Suprapubic skin (tissue), 4 donors: ENCODE results near the gene MAP2K3. TPM values are rescaled to one million over a fixed set of nuclear protein-coding genes. Genes with fewer than 3 reads are reported as not detected.
A peak's percentile ranks its signal among the peaks of the same experiment; 100 is the strongest.

Experiments used
- DNase-seq, 2 donors: peaks; one replicate each; pipeline ENCODE4 v3.0.0-alpha.2; 2019; ENCODE audit warnings: low spot score in 2 of 2
- H3K27ac ChIP-seq: fragments of 200-600 bp; sonication (generic); one replicate; pipeline ENCODE4 v1.5.1; 2019
- H3K27me3 ChIP-seq: fragments of 200-600 bp; sonication (generic); one replicate; pipeline ENCODE4 v1.5.1; 2019
- H3K36me3 ChIP-seq: fragments of 200-600 bp; sonication (generic); one replicate; pipeline ENCODE4 v1.5.1; 2019
- H3K4me1 ChIP-seq: fragments of 200-600 bp; sonication (generic); one replicate; pipeline ENCODE4 v1.5.1; 2019
- H3K4me3 ChIP-seq: fragments of 200-600 bp; sonication (generic); one replicate; pipeline ENCODE4 v1.5.1; 2019; ENCODE audit warnings: mild to moderate bottlenecking
- H3K9me3 ChIP-seq: fragments of 200-600 bp; sonication (generic); one replicate; pipeline ENCODE4 v1.5.1; 2019
- EP300 ChIP-seq: sonication (generic); formaldehyde crosslinking; IDR thresholded peaks from one replicate; pipeline ENCODE4 v1.6.1; 2017; ENCODE audit warnings: antibody characterized with exemption
- POLR2A ChIP-seq, 2 donors: fragments of 450-650 bp; IDR thresholded peaks; one replicate each; pipeline ENCODE4 v1.6.1; 2017; ENCODE audit warnings: antibody characterized with exemption in 2 of 2, mild to moderate bottlenecking in 2 of 2, moderate library complexity in 2 of 2
- POLR2AphosphoS5 ChIP-seq, 3 donors: sonication (generic); formaldehyde crosslinking; IDR thresholded peaks; one replicate each; pipeline ENCODE4 v1.6.1; 2017; ENCODE audit warnings: antibody characterized with exemption in 3 of 3
- WGBS: methylation state at CpG from one replicate; pipeline ENCODE4 v1.1.5; 2018; 5-methylcytosine and 5-hydroxymethylcytosine counted together
- total RNA-seq, 4 donors: library from RNA; depleted of rRNA; stranded (reverse); fragments of >200 nt; gene quantifications; one replicate each; pipeline ENCODE4 v1.1.0, GENCODE V29; 2016
- TF ChIP-seq, protein P1 (sequence below), 2 donors: fragments of 200-600 bp in 1 of 2; fragments of 450-650 bp in 1 of 2; sonication (generic) in 1 of 2; IDR thresholded peaks; one replicate each; pipeline ENCODE4 v1.5.1; 2016 to 2019; ENCODE audit warnings: antibody characterized with exemption in 2 of 2, mild to moderate bottlenecking in 1 of 2, moderate library complexity in 1 of 2

The MAP2K3 gene
- total RNA-seq, 4 donors from 2014 or later: 54.5 to 97.4 (median 72.9) TPM

DNA sequence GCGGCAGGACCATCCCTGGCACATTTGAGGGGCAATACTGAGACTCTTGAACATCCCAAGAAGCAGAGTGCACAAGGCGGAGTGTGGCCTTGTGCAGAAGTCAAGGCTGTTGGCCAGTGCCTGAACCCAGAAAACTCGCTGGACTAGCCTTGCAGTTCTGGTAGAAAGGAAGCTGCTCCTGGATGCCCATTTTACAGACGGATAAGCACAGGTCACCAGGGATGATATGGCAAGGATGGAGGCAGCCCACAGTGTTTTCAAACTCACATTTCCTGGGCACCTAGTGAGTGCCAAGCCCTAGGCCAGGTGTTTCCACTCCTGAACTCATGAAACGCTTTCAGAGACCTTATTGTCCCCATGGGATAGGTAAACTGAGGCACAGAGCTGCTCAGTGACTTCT lies 1.7 kb upstream of the MAP2K3 start:
- Histone ChIP-seq H3K36me3 (no peaks in the 10 kb centered on the region), H3K27ac (no peak overlapping the region), H3K4me1 (peaks cover 56% of the 10 kb centered on the region), H3K4me3 (no peak overlapping the region), H3K9me3 (no peaks in the 10 kb centered on the region), H3K27me3 (no peaks in the 10 kb centered on the region)
- DNase-seq: no peak
- TF ChIP-seq POLR2AphosphoS5 (IDR thresholded peaks at IDR 0.05): no peak
- TF ChIP-seq EP300: no peak
- TF ChIP-seq, protein P1, sequence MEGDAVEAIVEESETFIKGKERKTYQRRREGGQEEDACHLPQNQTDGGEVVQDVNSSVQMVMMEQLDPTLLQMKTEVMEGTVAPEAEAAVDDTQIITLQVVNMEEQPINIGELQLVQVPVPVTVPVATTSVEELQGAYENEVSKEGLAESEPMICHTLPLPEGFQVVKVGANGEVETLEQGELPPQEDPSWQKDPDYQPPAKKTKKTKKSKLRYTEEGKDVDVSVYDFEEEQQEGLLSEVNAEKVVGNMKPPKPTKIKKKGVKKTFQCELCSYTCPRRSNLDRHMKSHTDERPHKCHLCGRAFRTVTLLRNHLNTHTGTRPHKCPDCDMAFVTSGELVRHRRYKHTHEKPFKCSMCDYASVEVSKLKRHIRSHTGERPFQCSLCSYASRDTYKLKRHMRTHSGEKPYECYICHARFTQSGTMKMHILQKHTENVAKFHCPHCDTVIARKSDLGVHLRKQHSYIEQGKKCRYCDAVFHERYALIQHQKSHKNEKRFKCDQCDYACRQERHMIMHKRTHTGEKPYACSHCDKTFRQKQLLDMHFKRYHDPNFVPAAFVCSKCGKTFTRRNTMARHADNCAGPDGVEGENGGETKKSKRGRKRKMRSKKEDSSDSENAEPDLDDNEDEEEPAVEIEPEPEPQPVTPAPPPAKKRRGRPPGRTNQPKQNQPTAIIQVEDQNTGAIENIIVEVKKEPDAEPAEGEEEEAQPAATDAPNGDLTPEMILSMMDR (IDR thresholded peaks at IDR 0.05): no peak
- no peak for TF ChIP-seq POLR2A (IDR thresholded peaks at IDR 0.05)
- 92% methylated on average over 5 of the region's 5 CpGs for WGBS

DNA sequence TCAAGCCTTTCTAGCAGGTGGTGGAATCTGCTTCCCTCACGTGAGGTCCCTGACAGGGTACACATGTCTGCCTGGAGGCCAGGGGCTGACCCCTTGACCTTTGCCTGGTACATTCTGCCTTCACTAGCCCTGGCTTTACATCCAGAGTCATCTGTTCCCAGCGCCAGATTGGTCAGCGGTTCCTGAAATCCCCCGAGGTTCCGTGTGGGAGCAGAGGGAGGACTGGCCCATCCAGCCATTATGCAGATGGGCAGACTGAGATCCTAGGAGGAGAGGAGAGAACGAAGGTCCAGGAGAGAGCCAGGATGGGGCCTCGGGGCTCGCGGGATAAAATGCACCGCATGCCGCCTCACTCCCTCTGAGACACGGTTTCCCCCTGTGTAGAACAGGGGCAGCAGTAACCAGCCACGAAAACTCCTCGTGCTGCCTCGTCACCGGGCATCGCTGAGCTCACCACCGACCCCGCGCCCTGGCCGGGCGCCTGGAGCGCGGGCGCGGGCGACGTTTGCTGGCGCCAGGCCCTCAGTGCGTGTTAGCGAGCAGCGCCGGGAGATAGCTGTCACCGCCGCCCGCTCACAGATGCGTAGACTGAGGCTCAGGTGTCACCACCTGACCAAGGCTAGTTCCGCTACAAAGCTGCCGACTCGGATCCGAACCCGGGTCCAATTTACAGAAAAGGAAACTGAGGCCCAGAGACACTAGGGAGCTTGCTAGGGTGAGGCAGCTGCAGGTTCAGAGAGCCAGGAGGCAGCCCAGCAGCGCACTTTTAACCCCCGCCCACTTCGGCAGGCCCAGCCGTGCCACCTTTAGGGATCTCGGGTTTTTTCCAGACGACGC lies 811 bp upstream of the MAP2K3 start:
- H3K4me1 ChIP-seq: peaks cover 58% of the 10 kb centered on the region
- DNase-seq: peak in 1 of 2 donors; percentile 68

DNA sequence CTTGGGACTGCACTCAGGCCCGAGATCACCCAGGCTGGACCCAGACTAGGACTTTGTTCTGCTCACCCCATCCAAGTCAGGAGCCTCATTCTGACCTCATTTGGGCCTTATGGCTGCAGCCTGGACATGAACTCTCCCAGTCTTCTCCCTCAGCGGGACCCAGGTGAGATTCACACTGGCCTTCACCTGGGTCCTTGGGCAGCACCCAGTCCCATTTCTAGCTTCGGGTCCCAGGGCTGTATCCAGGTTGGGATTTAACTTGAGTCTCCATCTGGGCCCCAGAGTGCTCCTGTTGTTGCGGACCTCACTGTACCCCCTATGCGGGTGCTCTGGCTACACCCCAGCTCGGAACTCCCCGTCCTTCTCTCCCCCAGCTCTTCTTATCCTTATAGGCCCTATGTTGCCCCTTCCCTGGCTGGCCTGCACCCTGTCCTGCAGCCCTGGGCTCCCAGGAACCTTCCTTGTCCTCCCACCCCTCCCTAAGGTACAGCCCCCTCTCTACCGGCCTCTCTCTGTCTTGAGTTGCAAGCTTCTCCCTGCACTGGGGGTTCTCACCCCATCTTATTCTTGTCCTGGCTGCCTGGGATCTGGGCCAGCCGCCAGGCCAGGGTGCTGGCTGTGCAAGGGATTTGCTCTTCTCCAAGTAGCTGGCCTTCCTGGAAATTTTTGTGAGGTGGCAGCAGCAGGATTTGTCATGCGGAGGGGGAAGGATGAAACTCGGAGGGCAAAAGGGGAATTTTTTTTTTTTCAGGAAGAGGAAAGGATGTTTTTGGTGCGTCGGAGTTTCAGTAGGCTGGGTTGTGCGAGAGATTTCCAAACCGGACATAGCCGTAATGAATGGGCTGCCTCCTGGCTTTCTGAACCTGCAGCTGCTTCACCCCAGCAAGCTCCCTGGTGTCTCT lies 904 bp downstream of the MAP2K3 start:
- Histone ChIP-seq H3K36me3 (no peaks in the 10 kb centered on the region), H3K9me3 (no peaks in the 10 kb centered on the region), H3K27ac (peak overlapping the region; percentile 96), H3K4me3 (peak overlapping the region; percentile 94), H3K4me1 (peaks cover 58% of the 10 kb centered on the region), H3K27me3 (no peaks in the 10 kb centered on the region)
- 2% methylated on average over 16 of the region's 16 CpGs for WGBS
- peak in 1 of 2 donors; percentile 76 for DNase-seq
- TF ChIP-seq, protein P1 (IDR thresholded peaks at IDR 0.05): no peak
- peak in 1 of 2 donors; percentile 19 for TF ChIP-seq POLR2A (IDR thresholded peaks at IDR 0.05)

More for the DNA sequence above, 811 bp upstream of the MAP2K3 start:
- Histone ChIP-seq H3K4me3 (peak overlapping the region; percentile 94), H3K27ac (peak overlapping the region; percentile 96), H3K36me3 (no peaks in the 10 kb centered on the region), H3K9me3 (no peaks in the 10 kb centered on the region), H3K27me3 (no peaks in the 10 kb centered on the region)
- 5% methylated on average over 15 of the region's 49 CpGs for WGBS
- no peak for TF ChIP-seq EP300
- TF ChIP-seq, protein P1 (IDR thresholded peaks at IDR 0.05): no peak
- TF ChIP-seq POLR2A (IDR thresholded peaks at IDR 0.05): no peak
- TF ChIP-seq POLR2AphosphoS5 (IDR thresholded peaks at IDR 0.05): no peak

DNA sequence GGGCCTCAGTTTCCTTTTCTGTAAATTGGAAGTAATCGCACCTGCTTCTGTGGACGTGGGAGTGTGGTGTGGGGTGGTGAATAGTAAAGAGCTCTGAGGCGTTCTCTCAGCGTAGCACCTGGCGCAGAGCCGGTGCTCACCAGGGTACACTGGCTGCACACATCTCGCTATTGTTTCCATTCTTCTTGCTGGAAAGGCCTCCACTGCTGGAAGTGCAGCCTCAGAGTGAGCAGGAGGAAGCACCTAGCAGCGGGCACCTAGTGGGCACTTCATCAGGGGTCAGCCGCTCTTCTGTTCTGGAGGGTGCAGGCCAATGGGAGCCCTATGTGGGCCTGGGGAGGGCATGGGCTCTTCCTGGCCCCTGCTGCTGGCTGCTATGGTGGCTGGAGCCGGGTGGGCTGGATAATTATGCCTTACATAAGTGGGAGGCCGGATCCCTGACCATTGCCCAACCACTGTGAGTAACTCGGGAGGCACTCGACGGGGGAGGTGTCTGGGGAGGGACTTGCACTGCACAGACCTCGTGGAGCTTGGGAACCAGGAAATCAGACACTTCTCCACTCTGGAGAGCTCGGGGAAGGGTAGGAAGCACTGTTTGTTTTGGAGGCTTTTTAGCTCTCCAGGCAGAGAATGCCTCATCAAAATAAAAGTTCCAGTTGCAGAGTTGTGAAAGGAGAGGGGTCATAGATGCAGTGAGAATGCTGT lies 1.7 kb downstream of the MAP2K3 start:
- Histone ChIP-seq H3K9me3 (no peaks in the 10 kb centered on the region), H3K4me1 (peaks cover 58% of the 10 kb centered on the region), H3K27me3 (no peaks in the 10 kb centered on the region), H3K27ac (peak overlapping the region; percentile 96), H3K36me3 (no peaks in the 10 kb centered on the region), H3K4me3 (peak overlapping the region; percentile 94)
- peak in 1 of 3 donors; percentile 39 for TF ChIP-seq POLR2AphosphoS5 (IDR thresholded peaks at IDR 0.05)
- TF ChIP-seq POLR2A (IDR thresholded peaks at IDR 0.05): peak in 1 of 2 donors; percentile 30
- TF ChIP-seq, protein P1 (IDR thresholded peaks at IDR 0.05): no peak
- 3% methylated on average over 12 of the region's 16 CpGs for WGBS
- DNase-seq: peak; percentile 97
